Activated effector memory CD4-positive, alpha-beta T cell treated with Interleukin-2 at 50 U/mL for 16 hours (primary cell): ENCODE data around the gene SOD1.
A peak's percentile ranks its signal among the peaks of the same experiment; 100 is the strongest.
"Not testable (repeated sequence)": the region's sequence is repeated elsewhere in the genome, so short reads cannot be mapped to it uniquely, and the experiment has no call there.

Source experiments
- DNase-seq: peaks from one replicate; pipeline ENCODE4 v3.0.0-alpha.2; 2020

The SOD1 gene

GRCh38 chr21:31656199-31657095, 3.0 kb upstream of the SOD1 start:
- DNase-seq, result no peak

GRCh38 chr21:31658053-31658452, 1.4 kb upstream of the SOD1 start:
- no peak for DNase-seq

GRCh38 chr21:31659286-31659535, 282 bp upstream of the SOD1 start:
- DNase-seq, result no peak

- DNase-seq, result peak; percentile 26
Measured at GRCh38 chr21:31660259-31660565, 719 bp downstream of the SOD1 start.

GRCh38 chr21:31660591-31660990, 1.1 kb downstream of the SOD1 start:
- no peak for DNase-seq

- DNase-seq, result no peak
Measured at GRCh38 chr21:31663584-31664249, 4.2 kb downstream of the SOD1 start.

- no peak for DNase-seq
Measured at GRCh38 chr21:31665397-31665796, 5.9 kb downstream of the SOD1 start.

- not testable (repeated sequence) for DNase-seq
Measured at GRCh38 chr21:31665869-31666268, 6.4 kb downstream of the SOD1 start.

GRCh38 chr21:31666445-31667010, 7.0 kb downstream of the SOD1 start:
- no peak for DNase-seq

GRCh38 chr21:31667132-31667531, 7.6 kb downstream of the SOD1 start:
- DNase-seq, result no peak

GRCh38 chr21:31667639-31668038, 8.1 kb downstream of the SOD1 start:
- no peak for DNase-seq

GRCh38 chr21:31668651-31669491, 9.4 kb downstream of the SOD1 start:
- no peak for DNase-seq

GRCh38 chr21:31670070-31670469, 10.6 kb downstream of the SOD1 start:
- no peak for DNase-seq

- no peak for DNase-seq
Measured at GRCh38 chr21:31671146-31671716, 11.7 kb downstream of the SOD1 start.

GRCh38 chr21:31671931-31672330, 12.4 kb downstream of the SOD1 start:
- no peak for DNase-seq

- no peak for DNase-seq
Measured at GRCh38 chr21:31673321-31673912, 13.9 kb downstream of the SOD1 start.

- DNase-seq, result no peak
Measured at GRCh38 chr21:31675318-31675717, 15.8 kb downstream of the SOD1 start.

GRCh38 chr21:31675960-31676359, 16.5 kb downstream of the SOD1 start:
- DNase-seq, result no peak

GRCh38 chr21:31677047-31677446, 17.6 kb downstream of the SOD1 start:
- DNase-seq, result no peak

GRCh38 chr21:31678478-31678877, 19.0 kb downstream of the SOD1 start:
- no peak for DNase-seq

- DNase-seq, result no peak
Measured at GRCh38 chr21:31682620-31683019, 23.1 kb downstream of the SOD1 start.

GRCh38 chr21:31683029-31683428, 23.5 kb downstream of the SOD1 start:
- DNase-seq, result no peak

- no peak for DNase-seq
Measured at GRCh38 chr21:31684918-31685317, 25.4 kb downstream of the SOD1 start.
